Measurements from ENCODE around the gene B4GALT5.

B4GALT5 gene

DNA sequence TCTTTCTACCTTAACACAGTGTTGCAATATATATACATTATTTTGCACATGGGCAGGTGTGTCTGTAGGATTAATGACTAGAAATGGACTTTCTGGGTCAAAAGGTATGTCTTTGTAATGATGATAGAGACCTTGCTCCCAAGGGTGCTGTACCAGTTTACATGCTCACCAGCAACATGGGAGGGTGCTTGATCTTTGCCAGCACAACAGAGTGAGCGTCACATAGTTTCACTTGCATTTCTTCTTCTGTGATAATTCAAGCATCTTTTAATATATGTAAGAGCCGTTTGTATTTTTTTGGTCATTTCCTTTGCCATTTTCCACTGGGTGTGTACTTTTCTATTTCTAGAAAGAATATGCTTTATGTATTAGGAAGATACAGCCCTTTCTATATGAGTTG is 23.6 kb upstream of the B4GALT5 start:
- no peaks in the 10 kb centered on the region for H3K79me1 ChIP-seq (replicated peaks; ENCODE audit: low read length, poor library complexity, severe bottlenecking)
- WGBS = 100% methylated on average over 1 of the region's 2 CpGs

DNA sequence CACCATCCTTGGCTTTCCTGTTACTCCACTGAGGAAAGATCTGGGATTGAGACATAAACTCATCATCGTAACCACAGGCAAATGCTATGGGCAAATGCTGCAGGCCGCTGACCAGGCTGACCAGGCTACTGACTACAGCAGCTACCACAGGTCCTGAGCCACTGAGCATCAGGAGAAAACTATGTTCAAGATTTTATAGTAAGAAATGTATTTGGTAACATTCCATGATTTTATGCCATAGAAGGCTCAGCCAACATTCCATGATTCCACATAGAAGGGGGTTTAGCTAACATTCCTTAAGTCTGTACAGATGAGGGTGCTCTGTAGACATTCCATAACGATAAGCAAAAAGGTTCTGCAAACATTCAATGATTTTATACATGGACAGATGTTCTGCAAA is 16.1 kb upstream of the B4GALT5 start:
- Histone ChIP-seq H3K4me2 (ENCODE audit: low read length, poor library complexity, severe bottlenecking) (no peak overlapping the region), H2BK12ac (ENCODE audit: low read length in 2 of 2) (no peak overlapping the region), H3K79me1 (replicated peaks; ENCODE audit: low read length, poor library complexity, severe bottlenecking) (no peaks in the 10 kb centered on the region), H3K14ac (ENCODE audit: low read length in 2 of 2) (no peak overlapping the region), H4K8ac (ENCODE audit: low read length) (no peak overlapping the region), H3K4me3 (ENCODE audit: insufficient read depth in 1 of 2, low read depth in 1 of 2, low read length in 2 of 2) (no peak overlapping the region), H3K9ac (ENCODE audit: low read length) (no peak overlapping the region), H2BK120ac (ENCODE audit: low read depth, low read length) (no peak overlapping the region), H2AFZ (ENCODE audit: low read depth, low read length) (no peak overlapping the region), H3K18ac (ENCODE audit: low read depth in 1 of 2, low read length in 2 of 2) (no peak overlapping the region), H3K23ac (ENCODE audit: low read length in 2 of 2) (no peak overlapping the region), H3K4ac (ENCODE audit: low read depth in 1 of 2, low read length in 2 of 2) (no peak overlapping the region), H3K9me3 (ENCODE audit: control insufficient read depth, low read length) (no peaks in the 10 kb centered on the region), H3K36me3 (ENCODE audit: control insufficient read depth in 1 of 2, insufficient read depth in 2 of 2, low read depth in 1 of 2, low read length in 2 of 2) (no peaks in the 10 kb centered on the region), H2BK5ac (ENCODE audit: low read depth, low read length, poor library complexity, severe bottlenecking) (no peak overlapping the region), H3K27ac (ENCODE audit: low read length, poor library complexity, severe bottlenecking) (no peak overlapping the region), H3K27me3 (ENCODE audit: control insufficient read depth in 1 of 2, insufficient read depth in 1 of 2, low read length in 2 of 2) (no peaks in the 10 kb centered on the region), H4K91ac (ENCODE audit: low read length) (no peak overlapping the region), H2AK5ac (ENCODE audit: low read length, severe bottlenecking) (no peak overlapping the region), H2BK15ac (ENCODE audit: low read depth, poor library complexity, severe bottlenecking) (no peak overlapping the region), H3K4me1 (ENCODE audit: control insufficient read depth, insufficient read depth, low read depth, low read length) (peaks cover 2% of the 10 kb centered on the region)
- DNase-seq = no peak
- 93% methylated on average over 3 of the region's 3 CpGs for WGBS

More for the DNA sequence above, 23.6 kb upstream of the B4GALT5 start:
- Histone ChIP-seq H4K8ac (ENCODE audit: low read length) (no peak overlapping the region), H3K27me3 (ENCODE audit: control insufficient read depth in 1 of 2, insufficient read depth in 1 of 2, low read length in 2 of 2) (no peaks in the 10 kb centered on the region), H2BK15ac (ENCODE audit: low read depth, poor library complexity, severe bottlenecking) (no peak overlapping the region), H2BK5ac (ENCODE audit: low read depth, low read length, poor library complexity, severe bottlenecking) (no peak overlapping the region), H4K91ac (ENCODE audit: low read length) (no peak overlapping the region), H3K4me1 (ENCODE audit: control insufficient read depth, insufficient read depth, low read depth, low read length) (no peaks in the 10 kb centered on the region), H3K9ac (ENCODE audit: low read length) (no peak overlapping the region), H3K18ac (ENCODE audit: low read depth in 1 of 2, low read length in 2 of 2) (no peak overlapping the region), H3K9me3 (ENCODE audit: control insufficient read depth, low read length) (no peaks in the 10 kb centered on the region), H3K36me3 (ENCODE audit: control insufficient read depth in 1 of 2, insufficient read depth in 2 of 2, low read depth in 1 of 2, low read length in 2 of 2) (no peaks in the 10 kb centered on the region), H2AFZ (ENCODE audit: low read depth, low read length) (no peak overlapping the region), H2BK12ac (ENCODE audit: low read length in 2 of 2) (no peak overlapping the region), H3K27ac (ENCODE audit: low read length, poor library complexity, severe bottlenecking) (no peak overlapping the region), H3K4me2 (ENCODE audit: low read length, poor library complexity, severe bottlenecking) (no peak overlapping the region), H2AK5ac (ENCODE audit: low read length, severe bottlenecking) (no peak overlapping the region), H3K23ac (ENCODE audit: low read length in 2 of 2) (no peak overlapping the region), H3K14ac (ENCODE audit: low read length in 2 of 2) (no peak overlapping the region), H3K4ac (ENCODE audit: low read depth in 1 of 2, low read length in 2 of 2) (no peak overlapping the region), H3K4me3 (ENCODE audit: insufficient read depth in 1 of 2, low read depth in 1 of 2, low read length in 2 of 2) (no peak overlapping the region), H2BK120ac (ENCODE audit: low read depth, low read length) (no peak overlapping the region)
- DNase-seq = no peak

DNA sequence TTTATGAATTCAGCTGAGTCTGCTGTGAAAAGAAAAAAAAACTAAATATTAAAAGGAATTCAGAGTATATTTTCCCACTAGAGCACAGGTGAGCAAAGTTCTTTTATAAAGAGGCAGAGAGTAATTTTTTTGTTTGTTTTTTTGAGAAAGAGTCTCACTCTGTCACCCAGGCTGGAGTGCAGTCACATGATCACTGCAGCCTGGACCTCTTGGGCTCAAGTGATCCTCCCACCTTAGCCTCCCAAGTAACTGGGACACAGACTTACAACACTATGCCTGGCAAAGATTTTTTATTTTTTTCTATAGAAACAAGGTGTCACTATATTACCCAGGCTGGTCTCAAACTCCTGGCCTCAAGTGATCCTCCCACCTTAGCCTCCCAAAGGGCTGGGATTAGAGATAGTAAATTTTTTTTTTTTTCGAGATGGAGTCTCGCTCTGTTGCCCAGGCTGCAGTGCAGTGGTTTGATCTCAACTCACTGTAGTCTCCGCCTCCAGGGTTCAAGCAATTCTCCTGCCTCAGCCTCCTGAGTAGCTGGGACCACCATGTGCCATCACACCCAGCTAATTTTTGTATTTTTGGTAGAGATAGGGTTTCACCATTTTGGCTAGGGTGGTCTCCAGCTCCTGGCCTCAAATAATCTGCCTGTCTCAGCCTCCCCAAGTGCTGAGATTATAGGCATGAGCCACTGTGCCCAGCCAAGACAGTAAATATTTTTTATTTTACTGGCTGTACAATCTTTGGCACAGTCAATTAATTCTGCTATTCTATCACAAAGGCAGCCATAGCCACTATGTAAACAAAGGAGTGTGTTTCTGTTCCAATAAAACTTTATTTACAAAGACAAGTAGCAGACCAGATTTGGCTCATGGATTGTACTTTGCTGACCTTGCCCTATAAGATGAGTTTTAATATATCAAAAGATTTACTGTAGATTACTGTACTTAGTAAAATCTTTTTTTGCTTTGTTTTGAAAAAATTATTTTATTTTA is 14.5 kb upstream of the B4GALT5 start:
- Histone ChIP-seq H2BK5ac (ENCODE audit: low read depth, low read length, poor library complexity, severe bottlenecking) (no peak overlapping the region), H3K36me3 (ENCODE audit: control insufficient read depth in 1 of 2, insufficient read depth in 2 of 2, low read depth in 1 of 2, low read length in 2 of 2) (no peaks in the 10 kb centered on the region), H2AFZ (ENCODE audit: low read depth, low read length) (no peak overlapping the region), H3K27me3 (ENCODE audit: control insufficient read depth in 1 of 2, insufficient read depth in 1 of 2, low read length in 2 of 2) (no peaks in the 10 kb centered on the region), H2BK12ac (ENCODE audit: low read length in 2 of 2) (no peak overlapping the region), H3K9ac (ENCODE audit: low read length) (no peak overlapping the region), H3K9me3 (ENCODE audit: control insufficient read depth, low read length) (no peaks in the 10 kb centered on the region), H2AK5ac (ENCODE audit: low read length, severe bottlenecking) (no peak overlapping the region), H3K4me1 (ENCODE audit: control insufficient read depth, insufficient read depth, low read depth, low read length) (peaks cover 2% of the 10 kb centered on the region), H3K4ac (ENCODE audit: low read depth in 1 of 2, low read length in 2 of 2) (no peak overlapping the region), H2BK120ac (ENCODE audit: low read depth, low read length) (no peak overlapping the region), H3K27ac (ENCODE audit: low read length, poor library complexity, severe bottlenecking) (no peak overlapping the region), H4K91ac (ENCODE audit: low read length) (no peak overlapping the region), H3K14ac (ENCODE audit: low read length in 2 of 2) (no peak overlapping the region), H3K79me1 (replicated peaks; ENCODE audit: low read length, poor library complexity, severe bottlenecking) (no peaks in the 10 kb centered on the region), H3K4me2 (ENCODE audit: low read length, poor library complexity, severe bottlenecking) (no peak overlapping the region), H3K4me3 (ENCODE audit: insufficient read depth in 1 of 2, low read depth in 1 of 2, low read length in 2 of 2) (no peak overlapping the region), H4K8ac (ENCODE audit: low read length) (no peak overlapping the region), H3K23ac (ENCODE audit: low read length in 2 of 2) (no peak overlapping the region), H2BK15ac (ENCODE audit: low read depth, poor library complexity, severe bottlenecking) (no peak overlapping the region), H3K18ac (ENCODE audit: low read depth in 1 of 2, low read length in 2 of 2) (no peak overlapping the region)
- no CpG with 5 or more reads among the region's 3 CpGs for WGBS
- no peak for DNase-seq

DNA sequence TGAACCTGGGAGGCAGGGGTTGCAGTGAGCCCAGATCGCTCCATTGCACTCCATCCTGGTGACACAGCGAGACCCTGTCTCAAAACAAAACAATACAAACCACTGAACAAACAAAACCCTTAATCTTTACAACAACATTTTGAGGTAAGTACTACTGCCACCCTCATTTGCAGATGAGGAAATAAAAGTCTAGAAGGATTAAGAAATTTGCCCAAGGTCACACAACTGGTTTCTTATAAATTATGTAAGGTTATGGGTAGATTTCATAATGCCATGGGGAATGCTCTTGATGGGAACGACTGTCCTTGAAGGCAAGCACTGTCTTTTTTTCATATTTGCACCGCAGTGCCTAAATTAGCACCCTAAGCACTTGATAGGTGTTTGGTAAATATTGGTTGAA is 13.8 kb upstream of the B4GALT5 start:
- Histone ChIP-seq H2BK5ac (ENCODE audit: low read depth, low read length, poor library complexity, severe bottlenecking) (no peak overlapping the region), H4K91ac (ENCODE audit: low read length) (no peak overlapping the region), H3K14ac (ENCODE audit: low read length in 2 of 2) (no peak overlapping the region), H3K27ac (ENCODE audit: low read length, poor library complexity, severe bottlenecking) (no peak overlapping the region), H3K4me3 (ENCODE audit: insufficient read depth in 1 of 2, low read depth in 1 of 2, low read length in 2 of 2) (no peak overlapping the region), H3K36me3 (ENCODE audit: control insufficient read depth in 1 of 2, insufficient read depth in 2 of 2, low read depth in 1 of 2, low read length in 2 of 2) (no peaks in the 10 kb centered on the region), H2BK120ac (ENCODE audit: low read depth, low read length) (no peak overlapping the region), H2BK12ac (ENCODE audit: low read length in 2 of 2) (no peak overlapping the region), H3K18ac (ENCODE audit: low read depth in 1 of 2, low read length in 2 of 2) (no peak overlapping the region), H3K9ac (ENCODE audit: low read length) (no peak overlapping the region), H2AFZ (ENCODE audit: low read depth, low read length) (no peak overlapping the region), H3K4ac (ENCODE audit: low read depth in 1 of 2, low read length in 2 of 2) (no peak overlapping the region), H2AK5ac (ENCODE audit: low read length, severe bottlenecking) (no peak overlapping the region), H3K4me2 (ENCODE audit: low read length, poor library complexity, severe bottlenecking) (no peak overlapping the region), H3K4me1 (ENCODE audit: control insufficient read depth, insufficient read depth, low read depth, low read length) (peaks cover 2% of the 10 kb centered on the region), H3K9me3 (ENCODE audit: control insufficient read depth, low read length) (no peaks in the 10 kb centered on the region), H3K27me3 (ENCODE audit: control insufficient read depth in 1 of 2, insufficient read depth in 1 of 2, low read length in 2 of 2) (no peaks in the 10 kb centered on the region), H3K79me1 (replicated peaks; ENCODE audit: low read length, poor library complexity, severe bottlenecking) (no peaks in the 10 kb centered on the region), H2BK15ac (ENCODE audit: low read depth, poor library complexity, severe bottlenecking) (no peak overlapping the region), H3K23ac (ENCODE audit: low read length in 2 of 2) (no peak overlapping the region), H4K8ac (ENCODE audit: low read length) (no peak overlapping the region)
- DNase-seq = no peak
- WGBS = 97% methylated on average over 2 of the region's 4 CpGs

All from mesenchymal stem cell (in vitro differentiated cells and primary cell).